Osteocyte (in vitro differentiated cells): Measurements from ENCODE around the gene TFAP2D. TPM values are rescaled to one million over a fixed set of nuclear protein-coding genes. Genes with fewer than 3 reads are reported as not detected.

Experiments used
- DNase-seq: peaks from one replicate; pipeline ENCODE4 v3.0.0; 2021; ENCODE audit warnings: mixed read lengths; ENCODE audit not compliant: unreplicated experiment; ENCODE audit errors: extremely low spot score
- H3K27ac Mint-ChIP-seq: one replicate; pipeline ENCODE4 v1.8.0; 2021; ENCODE audit warnings: mild to moderate bottlenecking, mixed read lengths; ENCODE audit not compliant: unreplicated experiment
- H3K27me3 Mint-ChIP-seq: one replicate; pipeline ENCODE4 v1.8.0; 2021; ENCODE audit warnings: mixed read lengths; ENCODE audit not compliant: unreplicated experiment
- H3K36me3 Mint-ChIP-seq: one replicate; pipeline ENCODE4 v1.8.0; 2021; ENCODE audit warnings: mixed read lengths; ENCODE audit not compliant: unreplicated experiment
- H3K4me1 Mint-ChIP-seq: one replicate; pipeline ENCODE4 v1.8.0; 2021; ENCODE audit warnings: mixed read lengths; ENCODE audit not compliant: unreplicated experiment
- H3K4me3 Mint-ChIP-seq: one replicate; pipeline ENCODE4 v1.8.0; 2021; ENCODE audit warnings: mild to moderate bottlenecking, moderate library complexity, mixed read lengths; ENCODE audit not compliant: unreplicated experiment
- H3K9me3 Mint-ChIP-seq: one replicate; pipeline ENCODE4 v1.8.0; 2021; ENCODE audit warnings: mixed read lengths; ENCODE audit not compliant: unreplicated experiment
- total RNA-seq: library from RNA; stranded (reverse); gene quantifications from 2 replicates; pipeline ENCODE4 v1.2.1, GENCODE V29; 2021
- TF ChIP-seq, protein P1 (sequence below): fragments of 200-600 bp; sonication (generic); IDR thresholded peaks from 2 replicates; pipeline ENCODE4 v1.5.0; 2021; ENCODE audit warnings: antibody characterized with exemption, mild to moderate bottlenecking, moderate library complexity

Gene TFAP2D
- total RNA-seq, 1 donor from 2014 or later, result not detected

DNA sequence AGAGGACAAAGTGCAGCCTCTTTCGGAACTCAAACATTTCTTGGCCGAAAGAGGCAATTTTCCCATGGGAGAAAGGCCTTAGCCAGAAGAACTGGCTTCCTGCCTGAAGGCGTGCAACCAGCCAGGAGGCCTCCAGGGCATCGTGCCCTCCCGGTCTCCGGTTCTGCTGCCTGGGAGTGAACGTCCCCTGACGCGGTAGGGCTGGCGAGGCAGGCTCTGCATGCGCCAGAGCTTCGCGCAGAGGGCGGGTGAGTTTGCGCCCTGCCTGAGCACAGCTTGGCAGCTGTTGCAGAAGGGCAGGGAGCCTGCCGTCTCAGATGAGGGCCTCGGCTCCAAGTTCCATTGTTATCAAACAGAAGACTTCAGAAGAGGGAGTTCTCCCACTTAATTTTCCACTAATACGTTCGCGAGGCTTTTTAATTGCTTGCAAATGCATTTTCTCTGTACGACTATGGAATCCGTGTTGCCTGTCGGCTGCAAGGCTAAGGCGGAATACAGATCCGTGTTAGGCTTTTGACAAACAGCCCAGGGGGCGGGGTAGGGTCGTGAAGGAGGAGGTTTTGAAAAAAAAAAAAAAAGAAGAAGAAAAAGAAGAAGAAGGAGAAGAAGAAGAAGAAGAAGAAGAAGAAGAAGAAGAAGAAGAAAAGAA is 5.5 kb upstream of the TFAP2D start:
- no peaks in the 10 kb centered on the region for H3K4me1 Mint-ChIP-seq
- H3K27me3 Mint-ChIP-seq, result peaks cover 78% of the 10 kb centered on the region
- H3K36me3 Mint-ChIP-seq, result no peaks in the 10 kb centered on the region
- no peak overlapping the region for H3K27ac Mint-ChIP-seq
- DNase-seq, result no peak
- H3K4me3 Mint-ChIP-seq, result no peak overlapping the region
- TF ChIP-seq, protein P1, sequence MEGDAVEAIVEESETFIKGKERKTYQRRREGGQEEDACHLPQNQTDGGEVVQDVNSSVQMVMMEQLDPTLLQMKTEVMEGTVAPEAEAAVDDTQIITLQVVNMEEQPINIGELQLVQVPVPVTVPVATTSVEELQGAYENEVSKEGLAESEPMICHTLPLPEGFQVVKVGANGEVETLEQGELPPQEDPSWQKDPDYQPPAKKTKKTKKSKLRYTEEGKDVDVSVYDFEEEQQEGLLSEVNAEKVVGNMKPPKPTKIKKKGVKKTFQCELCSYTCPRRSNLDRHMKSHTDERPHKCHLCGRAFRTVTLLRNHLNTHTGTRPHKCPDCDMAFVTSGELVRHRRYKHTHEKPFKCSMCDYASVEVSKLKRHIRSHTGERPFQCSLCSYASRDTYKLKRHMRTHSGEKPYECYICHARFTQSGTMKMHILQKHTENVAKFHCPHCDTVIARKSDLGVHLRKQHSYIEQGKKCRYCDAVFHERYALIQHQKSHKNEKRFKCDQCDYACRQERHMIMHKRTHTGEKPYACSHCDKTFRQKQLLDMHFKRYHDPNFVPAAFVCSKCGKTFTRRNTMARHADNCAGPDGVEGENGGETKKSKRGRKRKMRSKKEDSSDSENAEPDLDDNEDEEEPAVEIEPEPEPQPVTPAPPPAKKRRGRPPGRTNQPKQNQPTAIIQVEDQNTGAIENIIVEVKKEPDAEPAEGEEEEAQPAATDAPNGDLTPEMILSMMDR, result no peak
- no peaks in the 10 kb centered on the region for H3K9me3 Mint-ChIP-seq

DNA sequence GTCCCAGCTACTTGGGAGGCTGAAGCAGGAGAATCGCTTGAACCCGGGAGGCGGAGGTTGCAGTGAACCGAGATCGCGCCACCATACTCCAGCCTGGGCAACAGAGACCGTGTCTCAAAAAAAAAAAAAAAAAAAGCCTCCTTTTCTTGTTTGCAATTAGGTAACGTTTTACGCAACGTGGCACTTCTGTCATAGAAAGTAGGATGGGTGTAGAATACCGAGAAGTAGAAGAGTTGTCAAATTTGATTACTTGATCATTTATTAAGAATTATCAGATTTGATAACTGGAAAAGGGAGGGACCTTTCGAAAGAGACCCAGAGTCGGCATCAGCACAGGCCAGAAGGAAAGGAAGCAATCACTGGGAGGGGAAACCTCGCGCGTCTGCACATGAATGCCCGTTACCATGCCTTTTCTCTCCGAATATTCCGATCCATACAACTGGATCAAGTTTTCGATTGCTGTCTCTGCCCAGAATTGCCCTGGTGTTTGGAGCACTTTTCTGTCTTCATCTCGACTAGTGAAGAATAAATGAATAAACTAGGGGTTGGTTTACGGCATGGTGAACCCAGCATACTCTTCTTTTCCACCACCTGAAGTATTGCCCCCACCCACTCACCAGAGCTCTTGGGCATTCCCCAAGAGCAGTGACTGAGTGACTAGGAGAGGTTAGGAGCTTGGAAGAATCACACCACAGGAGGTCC is 4.5 kb upstream of the TFAP2D start:
- Mint-ChIP-seq H3K36me3 (no peaks in the 10 kb centered on the region), H3K4me1 (no peaks in the 10 kb centered on the region), H3K9me3 (no peaks in the 10 kb centered on the region), H3K27ac (no peak overlapping the region), H3K4me3 (no peak overlapping the region), H3K27me3 (peaks cover 86% of the 10 kb centered on the region)
- TF ChIP-seq, protein P1, result no peak
- DNase-seq, result no peak

DNA sequence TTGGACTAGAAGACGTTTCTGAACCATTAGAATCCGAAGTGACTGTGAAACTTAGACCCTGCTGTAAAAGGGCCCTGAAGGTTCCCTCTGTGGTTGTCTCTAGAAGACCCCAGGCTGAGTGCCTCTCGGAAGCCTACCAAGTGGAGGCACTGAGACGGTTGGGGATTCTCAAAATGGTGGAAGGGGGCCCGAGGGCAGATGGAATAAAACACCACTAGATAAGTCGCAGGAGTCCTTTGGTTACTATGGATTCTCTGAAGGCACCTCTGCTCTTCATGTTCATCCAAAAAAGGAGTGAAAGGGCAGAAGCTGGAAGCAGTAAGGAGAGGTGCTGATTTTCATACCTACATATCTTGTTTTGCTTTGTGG is 4.0 kb upstream of the TFAP2D start:
- H3K9me3 Mint-ChIP-seq, result no peaks in the 10 kb centered on the region
- H3K27me3 Mint-ChIP-seq, result peaks cover 90% of the 10 kb centered on the region
- H3K36me3 Mint-ChIP-seq, result no peaks in the 10 kb centered on the region
- H3K27ac Mint-ChIP-seq, result no peak overlapping the region
- no peaks in the 10 kb centered on the region for H3K4me1 Mint-ChIP-seq
- no peak for DNase-seq
- H3K4me3 Mint-ChIP-seq, result no peak overlapping the region
- TF ChIP-seq, protein P1, result no peak

DNA sequence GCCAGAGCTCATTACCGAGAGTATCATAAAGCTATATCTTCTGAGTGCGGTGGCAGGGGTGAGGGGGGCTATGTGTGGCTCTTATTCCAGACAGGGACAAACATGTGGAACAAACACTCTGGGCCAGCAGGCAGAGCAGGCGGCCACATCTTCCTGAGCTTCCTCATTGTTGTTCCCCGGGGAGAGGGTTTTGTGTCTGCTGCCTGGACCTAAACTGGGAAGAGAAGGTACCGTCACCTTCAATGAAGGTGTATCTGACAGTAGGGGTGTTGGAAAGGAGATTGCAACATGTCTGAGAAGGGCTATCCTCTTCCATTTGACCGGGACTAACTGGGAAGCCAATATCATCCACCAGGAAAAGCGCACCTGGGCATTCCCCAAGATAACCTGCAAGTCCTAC is 1.6 kb upstream of the TFAP2D start:
- TF ChIP-seq, protein P1, result no peak
- H3K36me3 Mint-ChIP-seq, result no peaks in the 10 kb centered on the region
- no peak overlapping the region for H3K4me3 Mint-ChIP-seq
- H3K27ac Mint-ChIP-seq, result no peak overlapping the region
- no peak for DNase-seq
- peaks cover 94% of the 10 kb centered on the region for H3K27me3 Mint-ChIP-seq
- no peaks in the 10 kb centered on the region for H3K9me3 Mint-ChIP-seq
- peaks cover 4% of the 10 kb centered on the region for H3K4me1 Mint-ChIP-seq

DNA sequence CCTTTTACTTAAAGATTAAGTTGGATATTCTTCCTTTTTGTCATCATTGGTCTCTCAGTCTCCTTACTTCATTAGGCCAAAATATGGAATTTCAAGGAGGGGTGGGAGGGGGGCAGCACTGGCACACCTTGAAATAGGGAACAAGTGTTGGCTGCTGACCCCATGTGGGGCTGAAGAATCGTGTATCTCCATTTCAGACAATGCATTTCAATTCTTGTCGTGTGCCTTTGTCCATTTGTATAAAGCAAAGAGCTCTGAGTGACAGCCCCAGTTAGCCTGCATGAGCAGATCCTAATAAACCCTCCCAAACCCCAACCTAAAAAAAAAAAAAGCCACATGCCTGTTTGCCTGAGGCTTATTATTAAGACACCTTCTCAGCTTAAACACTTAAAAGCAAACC is 1.0 kb upstream of the TFAP2D start:
- TF ChIP-seq, protein P1, result no peak
- no peak for DNase-seq
- Mint-ChIP-seq H3K36me3 (no peaks in the 10 kb centered on the region), H3K4me1 (peaks cover 4% of the 10 kb centered on the region), H3K27me3 (peaks cover 94% of the 10 kb centered on the region), H3K4me3 (no peak overlapping the region), H3K9me3 (no peaks in the 10 kb centered on the region), H3K27ac (no peak overlapping the region)
